Mucosa of stomach (tissue), 1 donor: Measurements from ENCODE around the gene SLC4A8.
A peak's percentile ranks its signal among the peaks of the same experiment; 100 is the strongest.

Experiments used
- H3K27me3 ChIP-seq: one replicate; pipeline ENCODE4 v1.7.0; 2013; ENCODE audit warnings: mild to moderate bottlenecking, low read length; ENCODE audit not compliant: control insufficient read depth, insufficient read depth
- H3K36me3 ChIP-seq: one replicate; pipeline ENCODE4 v1.7.0; 2013; ENCODE audit warnings: low read length; ENCODE audit not compliant: control insufficient read depth, insufficient read depth
- H3K4me1 ChIP-seq: one replicate; pipeline ENCODE4 v1.7.0; 2013; ENCODE audit warnings: mild to moderate bottlenecking, low read length; ENCODE audit not compliant: control insufficient read depth, insufficient read depth
- H3K4me3 ChIP-seq: one replicate; pipeline ENCODE4 v1.7.0; 2013; ENCODE audit warnings: low read length
- H3K9ac ChIP-seq: one replicate; pipeline ENCODE4 v1.7.0; 2013; ENCODE audit warnings: mild to moderate bottlenecking, low read length, moderate library complexity
- H3K9me3 ChIP-seq: one replicate; pipeline ENCODE4 v1.7.0; 2013; ENCODE audit warnings: mild to moderate bottlenecking, low read length, moderate library complexity; ENCODE audit not compliant: control insufficient read depth
- donor health status: Pancreatic carcinoma.

The SLC4A8 gene

DNA sequence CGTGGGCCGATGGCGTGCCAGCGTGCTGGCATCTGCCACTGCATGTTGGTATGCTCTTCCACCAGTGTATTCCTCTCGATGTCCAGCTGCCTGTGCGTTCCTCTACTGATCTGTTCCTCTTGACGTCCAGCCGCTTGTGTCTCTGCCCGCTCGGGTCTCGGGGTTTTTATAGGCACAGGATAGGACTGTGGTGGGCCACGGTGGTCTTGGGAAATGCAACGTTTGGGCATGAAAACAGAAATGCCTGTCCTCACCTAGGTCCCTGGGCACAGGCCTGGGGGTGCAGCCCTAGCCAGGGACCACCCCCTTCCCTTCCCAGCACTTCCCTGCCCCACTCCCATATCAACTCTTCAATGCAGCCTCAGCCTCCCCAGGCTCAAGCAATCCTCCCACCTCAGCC lies 23.1 kb upstream of the SLC4A8 start:
- Histone ChIP-seq H3K4me1 (peaks cover 61% of the 10 kb centered on the region), H3K36me3 (no peaks in the 10 kb centered on the region), H3K4me3 (no peak overlapping the region), H3K9me3 (no peaks in the 10 kb centered on the region), H3K9ac (no peak overlapping the region), H3K27me3 (no peaks in the 10 kb centered on the region)

DNA sequence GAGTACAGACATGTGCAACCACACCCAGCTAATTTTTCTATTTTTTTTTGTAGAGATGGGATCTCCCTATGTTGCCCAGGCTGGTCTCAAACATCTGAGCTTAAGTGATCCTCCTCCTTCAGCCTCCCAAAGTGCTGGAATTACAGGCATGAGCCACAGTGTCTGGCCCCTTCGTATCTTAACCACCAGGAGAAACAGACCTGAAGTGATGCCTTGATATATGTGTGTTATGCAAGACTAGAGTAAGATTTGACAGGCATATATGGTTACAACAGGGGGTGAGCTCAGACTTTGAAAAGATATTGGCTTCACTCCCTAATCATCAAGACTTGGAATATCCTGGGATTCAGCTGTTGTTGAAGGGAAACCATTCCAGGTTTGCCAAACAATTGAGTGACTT lies 22.7 kb upstream of the SLC4A8 start:
- Histone ChIP-seq H3K27me3 (no peaks in the 10 kb centered on the region), H3K9ac (no peak overlapping the region), H3K36me3 (no peaks in the 10 kb centered on the region), H3K4me3 (no peak overlapping the region), H3K4me1 (peaks cover 66% of the 10 kb centered on the region), H3K9me3 (no peaks in the 10 kb centered on the region)

DNA sequence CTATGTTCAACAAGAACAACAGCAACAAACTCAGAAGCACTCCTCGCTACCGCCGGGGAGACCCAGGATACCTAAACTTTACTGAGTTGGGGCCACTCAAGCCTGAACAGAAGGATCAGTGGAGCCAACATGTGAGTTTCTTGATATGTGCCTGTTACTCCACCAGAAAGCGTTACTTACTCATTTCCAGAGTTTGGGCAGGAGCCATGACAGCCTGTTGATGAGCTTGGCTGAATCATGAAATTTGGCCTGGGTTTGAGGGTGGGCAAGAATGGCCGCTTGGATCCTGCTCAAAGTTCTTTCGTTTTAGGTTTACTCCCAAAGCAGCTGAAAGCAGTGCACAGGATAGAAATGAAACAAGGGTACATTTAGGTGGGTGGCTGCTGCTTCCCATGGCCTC lies 21.5 kb upstream of the SLC4A8 start:
- no peak overlapping the region for H3K4me3 ChIP-seq
- H3K9me3 ChIP-seq, result no peaks in the 10 kb centered on the region

DNA sequence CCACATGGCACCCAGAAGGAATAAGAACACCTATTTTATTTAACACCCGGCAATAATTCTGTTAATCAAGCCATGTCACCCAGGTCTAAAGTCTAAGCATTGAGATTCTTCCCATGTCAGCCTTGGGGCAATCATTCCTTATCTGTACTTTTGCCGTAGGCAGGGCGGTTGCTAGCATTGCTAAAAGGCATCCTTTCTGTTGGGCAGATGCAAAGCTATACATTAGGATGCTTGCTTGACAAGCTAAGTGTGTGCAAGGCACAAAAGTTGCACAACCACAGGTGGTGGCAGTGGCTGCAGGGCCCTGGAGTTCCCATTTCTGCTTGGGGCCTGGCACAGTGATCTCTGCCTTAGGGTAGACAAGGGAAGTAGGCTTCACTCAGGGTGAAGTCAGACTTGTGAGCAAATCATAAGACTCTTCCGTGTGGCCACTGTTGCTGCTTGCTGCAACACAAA lies 20.9 kb upstream of the SLC4A8 start:
- no peak overlapping the region for H3K9ac ChIP-seq
- H3K9me3 ChIP-seq, result no peaks in the 10 kb centered on the region
- H3K36me3 ChIP-seq, result no peaks in the 10 kb centered on the region
- no peaks in the 10 kb centered on the region for H3K27me3 ChIP-seq
- H3K4me1 ChIP-seq, result peaks cover 82% of the 10 kb centered on the region
- no peak overlapping the region for H3K4me3 ChIP-seq

More for the DNA sequence above, 21.5 kb upstream of the SLC4A8 start:
- Histone ChIP-seq H3K4me1 (peaks cover 78% of the 10 kb centered on the region), H3K36me3 (no peaks in the 10 kb centered on the region), H3K27me3 (no peaks in the 10 kb centered on the region), H3K9ac (no peak overlapping the region)

DNA sequence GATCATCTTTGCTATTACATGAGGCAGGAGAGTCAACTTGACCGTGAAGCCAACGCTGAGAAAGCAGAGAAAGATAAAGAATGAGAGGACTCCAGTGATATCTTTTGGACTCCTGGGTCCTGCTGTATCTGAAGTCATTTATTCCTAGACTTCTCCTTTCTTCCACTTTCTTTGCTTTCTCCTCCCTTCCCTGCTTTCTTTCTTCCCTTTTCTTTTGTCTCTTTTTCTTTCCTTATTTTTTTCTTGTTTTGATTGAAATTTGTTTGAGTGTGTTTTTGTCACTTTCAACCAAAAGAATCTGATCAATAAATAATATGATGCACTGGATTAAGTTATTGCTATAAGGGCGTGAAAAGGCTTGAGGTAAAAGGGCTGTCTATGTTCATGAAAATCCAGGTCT lies 20.0 kb upstream of the SLC4A8 start:
- Histone ChIP-seq H3K27me3 (no peaks in the 10 kb centered on the region), H3K4me3 (no peak overlapping the region), H3K9ac (no peak overlapping the region), H3K4me1 (peaks cover 73% of the 10 kb centered on the region), H3K9me3 (no peaks in the 10 kb centered on the region), H3K36me3 (no peaks in the 10 kb centered on the region)

DNA sequence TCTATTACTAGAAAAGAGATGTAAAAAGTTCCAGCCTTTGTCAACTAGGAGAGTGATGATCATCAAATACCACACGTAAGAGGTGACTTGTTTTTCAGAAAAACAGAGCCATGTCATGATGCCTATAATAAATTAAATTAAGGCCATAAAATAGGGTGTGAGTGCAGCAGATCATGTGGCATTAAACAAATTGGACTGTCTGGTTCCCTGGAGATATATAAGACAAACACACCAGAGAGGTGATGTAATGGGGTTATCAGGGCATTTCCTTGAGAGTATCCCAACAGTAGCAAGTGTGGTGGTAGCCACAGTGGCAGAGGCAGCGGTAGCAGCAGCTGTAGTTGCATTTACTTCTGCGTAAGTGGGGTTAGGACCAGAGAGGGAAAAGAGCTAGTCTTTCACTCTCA lies 18.8 kb upstream of the SLC4A8 start:
- Histone ChIP-seq H3K9me3 (no peaks in the 10 kb centered on the region), H3K4me1 (peaks cover 65% of the 10 kb centered on the region), H3K4me3 (no peak overlapping the region), H3K36me3 (no peaks in the 10 kb centered on the region), H3K9ac (peak overlapping the region; percentile 40), H3K27me3 (no peaks in the 10 kb centered on the region)

DNA sequence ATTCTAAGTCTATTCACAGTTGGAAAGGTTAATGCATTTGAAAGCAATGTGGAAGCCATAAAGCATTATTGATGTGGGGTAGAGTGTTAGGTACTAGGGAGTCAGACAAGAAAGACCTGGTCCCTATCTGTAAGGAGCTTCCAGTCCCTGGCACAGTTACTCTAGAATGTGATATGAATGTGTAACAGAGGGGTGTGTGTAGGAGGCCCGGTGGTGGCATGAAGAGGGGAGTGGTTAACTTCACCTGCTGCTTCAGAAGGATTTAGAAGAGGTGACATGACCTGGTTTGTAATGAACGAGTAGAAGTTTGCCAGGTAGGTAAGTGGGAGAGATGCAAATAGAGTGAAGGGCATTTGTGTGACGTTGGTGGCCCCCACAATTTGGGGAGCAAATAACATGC lies 18.3 kb upstream of the SLC4A8 start:
- H3K4me1 ChIP-seq, result peaks cover 60% of the 10 kb centered on the region
- H3K4me3 ChIP-seq, result no peak overlapping the region
- peak overlapping the region; percentile 40 for H3K9ac ChIP-seq

DNA sequence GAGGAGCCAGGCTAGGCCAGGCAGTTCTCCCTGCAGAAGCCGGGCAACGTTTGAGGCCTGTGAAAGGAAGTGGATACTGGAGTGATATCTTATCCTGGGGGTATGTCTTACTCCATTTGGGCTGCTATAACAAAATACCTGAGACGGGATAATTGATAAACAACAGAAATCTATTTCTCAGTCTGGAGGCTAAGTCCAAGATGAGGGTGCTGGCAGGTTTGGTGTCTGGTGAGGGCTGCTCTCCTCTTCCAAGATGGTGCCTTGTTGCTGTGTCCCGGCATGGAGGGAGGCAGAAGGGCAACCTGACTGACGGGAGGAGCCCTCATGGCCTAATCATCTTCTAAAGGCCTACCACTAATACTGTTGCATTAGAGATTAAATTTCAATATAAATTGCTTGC lies 17.8 kb upstream of the SLC4A8 start:
- Histone ChIP-seq H3K9ac (peak overlapping the region; percentile 13), H3K4me3 (no peak overlapping the region), H3K36me3 (no peaks in the 10 kb centered on the region), H3K9me3 (no peaks in the 10 kb centered on the region), H3K4me1 (peaks cover 54% of the 10 kb centered on the region), H3K27me3 (no peaks in the 10 kb centered on the region)

More for the DNA sequence above, 18.3 kb upstream of the SLC4A8 start:
- Histone ChIP-seq H3K9me3 (no peaks in the 10 kb centered on the region), H3K36me3 (no peaks in the 10 kb centered on the region), H3K27me3 (no peaks in the 10 kb centered on the region)

DNA sequence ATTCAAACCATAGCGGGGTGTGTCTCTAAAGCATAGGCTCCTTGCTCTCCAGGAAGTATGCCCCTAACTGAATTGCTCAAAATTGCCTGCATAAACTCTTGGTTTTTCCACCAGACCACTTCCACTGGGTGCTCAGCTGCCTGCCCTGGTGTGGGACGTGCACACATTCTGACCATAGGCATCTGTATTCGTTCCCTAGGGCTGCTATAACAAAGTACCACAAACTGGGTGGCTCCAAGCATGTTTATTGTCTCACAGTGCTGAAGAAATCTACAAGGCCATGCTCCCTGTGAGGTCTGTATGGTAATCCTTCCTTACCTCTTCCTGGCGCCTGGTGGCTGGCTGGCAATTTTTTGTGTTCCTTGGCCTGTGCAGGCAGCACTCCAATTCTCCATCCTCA lies 17.0 kb upstream of the SLC4A8 start:
- Histone ChIP-seq H3K27me3 (no peaks in the 10 kb centered on the region), H3K9ac (no peak overlapping the region), H3K36me3 (no peaks in the 10 kb centered on the region), H3K4me3 (no peak overlapping the region), H3K9me3 (no peaks in the 10 kb centered on the region), H3K4me1 (peaks cover 53% of the 10 kb centered on the region)

DNA sequence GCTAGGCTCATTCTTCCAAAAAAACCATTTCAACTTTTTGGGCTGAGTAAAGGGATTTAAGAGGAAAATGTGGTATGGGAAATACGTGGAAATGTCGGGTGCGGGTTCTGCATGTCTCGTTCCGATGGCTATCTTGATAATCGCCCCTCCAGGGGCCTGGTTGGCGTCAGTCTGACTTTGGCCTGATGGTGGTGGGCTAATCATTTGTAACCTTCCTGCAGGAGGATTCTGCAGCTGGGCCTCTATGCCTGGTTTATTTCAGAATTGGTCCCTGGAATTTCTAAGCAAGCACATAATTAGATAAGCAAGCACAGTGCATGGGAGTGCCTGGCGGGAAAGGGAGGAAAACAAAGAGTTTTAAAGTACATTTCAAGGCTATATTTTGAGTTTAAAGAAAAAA lies 14.8 kb upstream of the SLC4A8 start:
- Histone ChIP-seq H3K4me1 (peaks cover 37% of the 10 kb centered on the region), H3K27me3 (no peaks in the 10 kb centered on the region), H3K36me3 (no peaks in the 10 kb centered on the region), H3K4me3 (no peak overlapping the region), H3K9ac (no peak overlapping the region), H3K9me3 (no peaks in the 10 kb centered on the region)

DNA sequence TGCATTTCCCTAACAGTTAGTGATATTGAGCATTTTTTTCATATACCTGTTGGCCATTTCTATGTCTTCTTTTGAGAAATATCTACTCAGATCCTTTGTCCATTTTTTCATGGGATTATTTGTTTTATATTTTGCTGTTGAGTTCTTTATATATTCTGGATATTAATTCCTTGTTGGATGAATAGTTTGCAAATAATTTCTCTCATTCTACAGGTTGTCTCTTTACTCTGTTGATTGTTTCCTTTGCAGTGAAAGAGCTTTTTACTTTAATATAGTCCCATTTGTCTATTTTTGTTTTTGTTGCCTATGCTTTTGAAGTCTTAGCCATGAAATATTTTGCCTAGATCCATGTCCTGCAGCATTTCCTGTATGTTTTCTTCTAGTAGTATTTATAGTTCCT lies 11.5 kb upstream of the SLC4A8 start:
- Histone ChIP-seq H3K9me3 (no peaks in the 10 kb centered on the region), H3K4me1 (peaks cover 16% of the 10 kb centered on the region), H3K27me3 (no peaks in the 10 kb centered on the region), H3K36me3 (no peaks in the 10 kb centered on the region), H3K9ac (no peak overlapping the region), H3K4me3 (no peak overlapping the region)

DNA sequence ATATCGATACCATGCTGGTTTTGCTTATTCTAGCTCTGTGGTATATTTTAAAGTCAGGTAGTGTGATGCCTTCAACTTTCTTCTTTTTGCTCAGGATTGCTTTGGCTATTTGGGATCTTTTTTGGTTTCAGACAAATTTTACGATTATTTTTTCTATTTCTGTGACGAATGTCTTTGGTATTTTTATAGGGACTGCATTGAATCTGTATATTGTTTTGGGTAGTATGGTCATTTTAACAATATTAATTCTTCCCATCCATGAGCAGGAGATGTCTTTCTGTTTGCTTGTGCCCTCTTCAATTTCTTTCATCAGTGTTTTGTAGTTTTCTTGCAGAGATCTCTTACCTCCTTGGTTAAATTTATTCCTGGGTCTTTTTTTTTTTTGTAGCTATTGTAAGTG lies 10.8 kb upstream of the SLC4A8 start:
- H3K4me3 ChIP-seq, result no peak overlapping the region
- H3K9me3 ChIP-seq, result no peaks in the 10 kb centered on the region
- peaks cover 17% of the 10 kb centered on the region for H3K4me1 ChIP-seq
- H3K27me3 ChIP-seq, result no peaks in the 10 kb centered on the region
- no peaks in the 10 kb centered on the region for H3K36me3 ChIP-seq
- H3K9ac ChIP-seq, result no peak overlapping the region

DNA sequence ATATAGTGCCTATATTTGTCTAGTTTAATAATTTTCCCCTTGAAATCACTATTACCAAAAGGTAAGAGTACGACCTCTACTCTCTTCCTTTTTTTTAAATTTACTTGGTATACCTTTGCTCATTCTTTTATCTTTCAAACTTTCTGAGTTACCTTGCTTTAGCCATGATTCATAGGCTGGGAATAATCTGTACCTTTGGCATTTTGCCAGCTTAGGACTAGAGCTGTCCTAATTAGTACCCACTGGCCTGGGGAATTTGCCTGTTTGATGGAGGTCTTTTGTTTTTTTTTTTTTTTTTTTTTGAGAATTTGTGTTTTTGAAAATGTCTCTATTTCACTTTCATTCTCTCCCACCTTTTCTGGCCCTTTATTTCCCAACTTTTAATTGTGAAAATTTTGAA lies 8.7 kb upstream of the SLC4A8 start:
- Histone ChIP-seq H3K4me3 (no peak overlapping the region), H3K4me1 (peaks cover 28% of the 10 kb centered on the region), H3K36me3 (no peaks in the 10 kb centered on the region), H3K27me3 (no peaks in the 10 kb centered on the region), H3K9ac (no peak overlapping the region), H3K9me3 (no peaks in the 10 kb centered on the region)
